K562 (cell line): Measurements from ENCODE around the gene GJA9. TPM values are rescaled to one million over a fixed set of nuclear protein-coding genes. Genes with fewer than 3 reads are reported as not detected.

Source experiments
- ARID1B ChIP-seq: fragments of 450-650 bp; IDR thresholded peaks from 2 replicates; pipeline ENCODE4 v1.6.1; 2016; ENCODE audit warnings: antibody characterized with exemption, mild to moderate bottlenecking, inconsistent platforms
- ARID4B ChIP-seq: sonication (generic); formaldehyde crosslinking; IDR thresholded peaks from 2 replicates; pipeline ENCODE4 v1.8.0; 2022; ENCODE audit warnings: mild to moderate bottlenecking, missing genetic modification reagents
- CEBPG ChIP-seq, 3 experiments: fragments of 200-800 bp in 1 of 3; sonication (Bioruptor generic) in 1 of 3; sonication (generic) in 1 of 3; formaldehyde crosslinking in 1 of 3; IDR thresholded peaks in 2 of 3; conservative IDR thresholded peaks in 1 of 3; 2 replicates each; pipeline versions ENCODE4 v1.6.1 to v1.8.0; 2016 to 2022; ENCODE audit warnings: missing compliant biosample characterization in 2 of 3, missing genetic modification characterization in 2 of 3, mild to moderate bottlenecking in 1 of 3, missing genetic modification reagents in 1 of 3
- GATAD2A ChIP-seq: fragments of 450-650 bp; IDR thresholded peaks from 2 replicates; pipeline ENCODE4 v1.6.1; 2017
- HNRNPLL ChIP-seq: fragments of 200-400 bp; formaldehyde crosslinking; IDR thresholded peaks from 2 replicates; pipeline ENCODE4 v1.6.1; 2017; ENCODE audit warnings: low read length, low read depth, mild to moderate bottlenecking; ENCODE audit not compliant: poor library complexity, severe bottlenecking
- MCM5 ChIP-seq: fragments of 450-650 bp; IDR thresholded peaks from 2 replicates; pipeline ENCODE4 v1.6.1; 2016; ENCODE audit warnings: low read depth
- NR2F6 ChIP-seq: fragments of 450-650 bp; formaldehyde crosslinking; IDR thresholded peaks from 2 replicates; pipeline ENCODE4 v1.4.0; 2020; ENCODE audit warnings: mild to moderate bottlenecking
- RBM34 ChIP-seq: fragments of 200-400 bp; formaldehyde crosslinking; IDR thresholded peaks from 2 replicates; pipeline ENCODE4 v1.6.1; 2018; ENCODE audit warnings: low read length, borderline replicate concordance; ENCODE audit not compliant: insufficient read depth
- RFX1 ChIP-seq: fragments of 450-650 bp; IDR thresholded peaks from 2 replicates; pipeline ENCODE4 v1.6.1; 2016; ENCODE audit warnings: mild to moderate bottlenecking, moderate library complexity
- RUNX1 ChIP-seq: sonication (generic); IDR thresholded peaks from 2 replicates; pipeline ENCODE4 v1.6.1; 2016; ENCODE audit warnings: antibody characterized with exemption, low read depth
- SAP30 ChIP-seq: fragments of 200-600 bp; sonication (generic); IDR thresholded peaks from 2 replicates; pipeline ENCODE4 v1.6.1; 2012; ENCODE audit warnings: borderline replicate concordance, low read depth, mild to moderate bottlenecking, moderate library complexity, low read length, control low read depth, inconsistent platforms; ENCODE audit not compliant: insufficient read depth, poor library complexity, severe bottlenecking
- SRSF1 ChIP-seq: fragments of 200-400 bp; formaldehyde crosslinking; IDR thresholded peaks from 2 replicates; pipeline ENCODE4 v1.6.1; 2017; ENCODE audit warnings: mild to moderate bottlenecking, low read depth, low read length, moderate library complexity
- SUPT5H ChIP-seq: fragments of 450-650 bp; IDR thresholded peaks from 2 replicates; pipeline ENCODE4 v1.6.1; 2016
- ZNF165 ChIP-seq: fragments of 250-450 bp; sonication (Bioruptor Pico); IDR thresholded peaks from 2 replicates; pipeline ENCODE4 v1.4.0; 2020; ENCODE audit warnings: borderline replicate concordance
- ZNF551 ChIP-seq: fragments of 250-450 bp; sonication (Bioruptor Pico); IDR thresholded peaks from 2 replicates; pipeline ENCODE4 v1.5.0; 2021; ENCODE audit warnings: mild to moderate bottlenecking, moderate library complexity
- ZSCAN29 ChIP-seq: fragments of 450-650 bp; IDR thresholded peaks from 2 replicates; pipeline ENCODE4 v1.6.1; 2017
- polyA plus RNA-seq, 8 experiments: library from polyadenylated mRNA; depleted of rRNA in 4 of 8; stranded (reverse) in 5 of 8; unstranded in 3 of 8; fragments of >200 nt; fragmentation: Nextera tagmentation in 2 of 8; fragmentation: Illumina TruSeq in 1 of 8; extraction: Ambion mirVana in 2 of 8; extraction: Trizol in 1 of 8; gene quantifications; 2 replicates each; pipeline versions ENCODE4 v1.2.1 to v1.2.3, GENCODE V29; 2011 to 2014; ENCODE audit warnings: inconsistent platforms in 1 of 8, missing spikeins in 1 of 8
- total RNA-seq, 7 experiments: library from RNA; depleted of rRNA in 6 of 7; stranded (reverse); fragments of >200 nt in 6 of 7; fragmentation: Illumina TruSeq in 2 of 7; extraction: Trizol in 2 of 7; gene quantifications; 2 replicates each; pipeline versions ENCODE4 v1.2.1 to v1.2.3, GENCODE V29; 2011 to 2021; ENCODE audit warnings: low replicate concordance in 1 of 7
- TF ChIP-seq, protein P1 (sequence below), 3 experiments: fragments of 200-800 bp in 1 of 3; fragments of 250-450 bp in 1 of 3; fragments of 450-650 bp in 1 of 3; sonication (Bioruptor Pico) in 1 of 3; sonication (Bioruptor generic) in 1 of 3; formaldehyde crosslinking in 1 of 3; IDR thresholded peaks; 2 replicates each; pipeline versions ENCODE4 v1.6.1 to v1.8.0; 2016 to 2022; ENCODE audit warnings: mild to moderate bottlenecking in 2 of 3, missing genetic modification characterization in 2 of 3, missing compliant biosample characterization in 1 of 3, moderate library complexity in 1 of 3
- TF ChIP-seq, protein P2 (sequence below), 3 experiments: IDR thresholded peaks in 2 of 3; conservative IDR thresholded peaks in 1 of 3; 2 replicates each; pipeline ENCODE4 v1.5.1; 2011 to 2012; ENCODE audit warnings: low read length in 3 of 3, mild to moderate bottlenecking in 3 of 3, control low read depth in 2 of 3, improper control_type of control experiment in 1 of 3, inconsistent platforms in 1 of 3, low read depth in 1 of 3, mixed read lengths in 1 of 3, moderate library complexity in 1 of 3; ENCODE audit not compliant: insufficient read depth in 2 of 3

Gene GJA9
- total and polyA plus RNA-seq, 9 of the 15 experiments (the other 6 are each of a cell fraction or from before 2014, with no cell fraction given), result not detected

- TF ChIP-seq ARID4B (CRISPR knock-in tag), result no peak
- TF ChIP-seq, protein P1, sequence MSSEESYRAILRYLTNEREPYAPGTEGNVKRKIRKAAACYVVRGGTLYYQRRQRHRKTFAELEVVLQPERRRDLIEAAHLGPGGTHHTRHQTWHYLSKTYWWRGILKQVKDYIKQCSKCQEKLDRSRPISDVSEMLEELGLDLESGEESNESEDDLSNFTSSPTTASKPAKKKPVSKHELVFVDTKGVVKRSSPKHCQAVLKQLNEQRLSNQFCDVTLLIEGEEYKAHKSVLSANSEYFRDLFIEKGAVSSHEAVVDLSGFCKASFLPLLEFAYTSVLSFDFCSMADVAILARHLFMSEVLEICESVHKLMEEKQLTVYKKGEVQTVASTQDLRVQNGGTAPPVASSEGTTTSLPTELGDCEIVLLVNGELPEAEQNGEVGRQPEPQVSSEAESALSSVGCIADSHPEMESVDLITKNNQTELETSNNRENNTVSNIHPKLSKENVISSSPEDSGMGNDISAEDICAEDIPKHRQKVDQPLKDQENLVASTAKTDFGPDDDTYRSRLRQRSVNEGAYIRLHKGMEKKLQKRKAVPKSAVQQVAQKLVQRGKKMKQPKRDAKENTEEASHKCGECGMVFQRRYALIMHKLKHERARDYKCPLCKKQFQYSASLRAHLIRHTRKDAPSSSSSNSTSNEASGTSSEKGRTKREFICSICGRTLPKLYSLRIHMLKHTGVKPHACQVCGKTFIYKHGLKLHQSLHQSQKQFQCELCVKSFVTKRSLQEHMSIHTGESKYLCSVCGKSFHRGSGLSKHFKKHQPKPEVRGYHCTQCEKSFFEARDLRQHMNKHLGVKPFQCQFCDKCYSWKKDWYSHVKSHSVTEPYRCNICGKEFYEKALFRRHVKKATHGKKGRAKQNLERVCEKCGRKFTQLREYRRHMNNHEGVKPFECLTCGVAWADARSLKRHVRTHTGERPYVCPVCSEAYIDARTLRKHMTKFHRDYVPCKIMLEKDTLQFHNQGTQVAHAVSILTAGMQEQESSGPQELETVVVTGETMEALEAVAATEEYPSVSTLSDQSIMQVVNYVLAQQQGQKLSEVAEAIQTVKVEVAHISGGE (CRISPR knock-in tag; IDR thresholded peaks at IDR 0.05), result peak in 1 of 3 experiments; percentile 83; a peak in 2 of 6 replicates
- no peak for TF ChIP-seq HNRNPLL
- TF ChIP-seq RUNX1, result 0 out of 2 replicates have a peak, but pooled peaks have one; percentile 79
- TF ChIP-seq ZNF165, result no peak
- no peak for TF ChIP-seq ZSCAN29
- TF ChIP-seq RBM34, result no peak
- TF ChIP-seq NR2F6 (CRISPR knock-in tag), result no peak
- no peak for TF ChIP-seq ZNF551
- TF ChIP-seq SAP30, result peak; percentile 55
- peak; percentile 99 for TF ChIP-seq ARID1B
- TF ChIP-seq, protein P2, sequence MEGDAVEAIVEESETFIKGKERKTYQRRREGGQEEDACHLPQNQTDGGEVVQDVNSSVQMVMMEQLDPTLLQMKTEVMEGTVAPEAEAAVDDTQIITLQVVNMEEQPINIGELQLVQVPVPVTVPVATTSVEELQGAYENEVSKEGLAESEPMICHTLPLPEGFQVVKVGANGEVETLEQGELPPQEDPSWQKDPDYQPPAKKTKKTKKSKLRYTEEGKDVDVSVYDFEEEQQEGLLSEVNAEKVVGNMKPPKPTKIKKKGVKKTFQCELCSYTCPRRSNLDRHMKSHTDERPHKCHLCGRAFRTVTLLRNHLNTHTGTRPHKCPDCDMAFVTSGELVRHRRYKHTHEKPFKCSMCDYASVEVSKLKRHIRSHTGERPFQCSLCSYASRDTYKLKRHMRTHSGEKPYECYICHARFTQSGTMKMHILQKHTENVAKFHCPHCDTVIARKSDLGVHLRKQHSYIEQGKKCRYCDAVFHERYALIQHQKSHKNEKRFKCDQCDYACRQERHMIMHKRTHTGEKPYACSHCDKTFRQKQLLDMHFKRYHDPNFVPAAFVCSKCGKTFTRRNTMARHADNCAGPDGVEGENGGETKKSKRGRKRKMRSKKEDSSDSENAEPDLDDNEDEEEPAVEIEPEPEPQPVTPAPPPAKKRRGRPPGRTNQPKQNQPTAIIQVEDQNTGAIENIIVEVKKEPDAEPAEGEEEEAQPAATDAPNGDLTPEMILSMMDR (IDR thresholded peaks at IDR 0.05 in 2 of 3, conservative IDR thresholded peaks at IDR 0.05 in 1 of 3; ENCODE audit: insufficient read depth in 2 of 3, low read depth in 1 of 3, low read length in 3 of 3), result no peak
- TF ChIP-seq MCM5, result no peak
- TF ChIP-seq RFX1, result peak; percentile 30; the same call in 1 of the 2 replicates
- TF ChIP-seq SRSF1, result no peak
- TF ChIP-seq GATAD2A, result no peak; the same call in none of the 2 replicates
- TF ChIP-seq CEBPG (CRISPR knock-in tag; IDR thresholded peaks at IDR 0.05), result no peak
- TF ChIP-seq CEBPG (tag; conservative IDR thresholded peaks at IDR 0.05 in 1 of 2, IDR thresholded peaks at IDR 0.05 in 1 of 2), result no peak
- TF ChIP-seq SUPT5H, result no peak
Measured at GRCh38 chr1:38915352-38915948, 34.1 kb upstream of the GJA9 start (continued).
